Stimulated activated CD8-positive, alpha-beta memory T cell treated with anti-CD3 and anti-CD28 coated beads, Interleukin-4, amount 100 ng/mL, for 24 hours (primary cell): Measurements from ENCODE around the gene LGR5.
"Not testable (repeated sequence)": the region's sequence is repeated elsewhere in the genome, so short reads cannot be mapped to it uniquely, and the experiment has no call there.

Experiments
- DNase-seq: peaks from one replicate; pipeline ENCODE4 v3.0.0-alpha.2; 2020; ENCODE audit warnings: low read depth

The LGR5 gene

DNA sequence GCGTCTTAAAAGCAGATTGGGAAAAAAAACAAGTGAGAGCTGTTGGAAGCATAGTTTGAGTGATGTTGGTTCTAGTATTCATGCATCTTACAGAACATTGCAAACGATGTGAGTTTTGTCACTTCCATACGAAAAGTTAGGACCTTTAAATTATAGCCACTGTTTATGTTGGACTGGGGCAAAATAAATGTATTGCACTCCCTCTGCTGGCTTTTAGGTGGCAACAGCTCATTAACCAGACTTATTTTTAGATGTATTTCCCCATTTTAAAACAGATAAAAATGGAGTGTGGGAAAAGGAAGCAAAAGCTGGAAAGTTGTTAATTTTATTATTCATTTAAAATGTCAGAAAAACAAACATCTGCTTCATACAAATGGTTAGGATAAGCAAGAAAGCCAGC, 111.9 kb downstream of the LGR5 start:
- no peak for DNase-seq

DNA sequence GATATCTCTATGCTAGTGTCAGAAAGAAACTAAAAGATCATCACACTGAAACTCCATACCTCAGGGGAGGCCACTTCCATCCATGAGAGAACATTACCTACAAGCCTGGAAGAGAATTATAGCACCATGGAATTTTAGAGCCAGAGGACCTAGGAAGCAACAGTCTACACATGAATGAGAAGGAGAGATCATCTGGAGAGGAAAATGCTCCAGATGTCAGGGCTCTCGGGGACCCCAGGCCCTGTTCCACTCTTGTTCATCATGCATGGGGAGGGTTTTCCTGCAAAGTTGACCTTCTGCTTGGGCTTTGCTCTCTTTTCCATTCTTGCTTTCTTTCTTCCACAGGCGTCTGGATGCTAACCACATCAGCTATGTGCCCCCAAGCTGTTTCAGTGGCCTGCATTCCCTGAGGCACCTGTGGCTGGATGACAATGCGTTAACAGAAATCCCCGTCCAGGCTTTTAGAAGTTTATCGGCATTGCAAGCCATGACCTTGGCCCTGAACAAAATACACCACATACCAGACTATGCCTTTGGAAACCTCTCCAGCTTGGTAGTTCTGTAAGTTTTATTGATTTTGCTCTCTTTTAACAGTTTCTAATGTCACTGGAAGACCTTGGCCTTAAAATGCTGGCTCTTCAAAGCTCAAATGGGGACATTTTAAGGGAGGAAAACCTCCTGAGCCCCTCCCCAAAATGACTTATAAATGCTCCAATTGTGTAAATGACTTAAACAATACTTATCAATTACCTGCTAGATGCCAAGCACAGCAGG, 113.3 kb downstream of the LGR5 start:
- no peak for DNase-seq

DNA sequence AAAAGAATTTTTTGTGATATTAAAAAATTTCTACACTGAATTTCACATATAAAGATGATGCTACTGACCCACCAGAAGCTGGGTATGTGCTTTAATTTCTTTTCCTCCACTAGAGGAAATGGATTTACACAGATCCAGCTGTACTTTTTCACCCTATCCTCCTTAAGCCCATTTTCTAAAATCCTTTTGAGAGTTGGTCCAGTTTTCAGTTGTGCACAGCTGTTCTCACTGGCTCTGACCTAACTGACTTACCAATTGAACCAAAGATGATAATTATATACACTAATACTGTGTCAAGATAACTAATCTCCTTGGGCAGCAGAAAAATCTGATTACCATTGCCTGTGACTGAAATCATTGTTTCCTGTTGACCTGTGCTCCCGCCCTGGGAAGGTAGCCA, 115.6 kb downstream of the LGR5 start:
- no peak for DNase-seq

GRCh38 chr12:71555789-71556188, 116.2 kb downstream of the LGR5 start:
- DNase-seq, result not testable (repeated sequence)

- no peak for DNase-seq
Observed at GRCh38 chr12:71556448-71556847, 116.8 kb downstream of the LGR5 start.

- DNase-seq, result no peak
Observed at GRCh38 chr12:71556875-71557274, 117.3 kb downstream of the LGR5 start.

- no peak for DNase-seq
Observed at GRCh38 chr12:71558445-71558844, 118.8 kb downstream of the LGR5 start.

GRCh38 chr12:71562676-71563595, 123.3 kb downstream of the LGR5 start:
- no peak for DNase-seq

DNA sequence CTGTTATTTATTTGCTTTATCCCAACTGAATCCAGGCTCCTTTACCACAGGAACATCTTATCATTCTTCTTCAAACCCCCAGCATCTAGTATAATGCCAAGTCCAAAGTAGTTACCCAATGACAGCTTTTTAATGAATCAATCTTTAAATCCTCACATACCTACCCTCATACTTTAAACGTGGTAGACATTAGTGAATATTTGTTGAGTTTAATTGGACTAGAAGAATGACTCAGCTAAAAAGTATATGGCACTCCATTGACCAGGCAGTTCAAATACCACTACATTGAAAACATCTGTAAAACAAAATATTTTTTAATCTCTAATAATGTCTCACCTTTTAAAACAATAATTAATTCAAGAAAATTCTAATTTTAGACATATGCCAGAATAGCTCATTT, 125.9 kb downstream of the LGR5 start:
- no peak for DNase-seq

GRCh38 chr12:71566655-71567054, 127.1 kb downstream of the LGR5 start:
- DNase-seq, result no peak

GRCh38 chr12:71567537-71567936, 127.9 kb downstream of the LGR5 start:
- DNase-seq, result no peak

DNA sequence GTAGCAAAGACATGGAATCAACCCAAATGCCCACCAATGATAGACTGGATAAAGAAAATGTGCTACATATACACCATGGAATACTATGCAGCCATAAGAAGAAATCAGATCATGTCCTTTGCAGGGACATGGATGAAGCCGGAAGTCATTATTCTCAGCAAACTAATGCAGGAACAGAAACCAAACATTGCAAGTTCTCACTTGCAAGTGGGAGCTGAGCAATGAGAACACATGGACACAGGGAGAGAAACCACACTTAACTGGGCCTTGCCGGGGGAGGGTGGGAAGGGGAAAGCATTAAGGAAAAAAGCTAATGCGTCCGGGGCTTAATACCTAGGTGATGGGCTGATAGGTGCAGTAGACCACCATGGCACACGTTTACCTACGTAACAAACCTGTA, 130.3 kb downstream of the LGR5 start:
- DNase-seq, result not testable (repeated sequence)

- DNase-seq, result no peak
Observed at GRCh38 chr12:71576496-71576895, 136.9 kb downstream of the LGR5 start.

- no peak for DNase-seq
Observed at GRCh38 chr12:71578694-71579258, 139.2 kb downstream of the LGR5 start.

DNA sequence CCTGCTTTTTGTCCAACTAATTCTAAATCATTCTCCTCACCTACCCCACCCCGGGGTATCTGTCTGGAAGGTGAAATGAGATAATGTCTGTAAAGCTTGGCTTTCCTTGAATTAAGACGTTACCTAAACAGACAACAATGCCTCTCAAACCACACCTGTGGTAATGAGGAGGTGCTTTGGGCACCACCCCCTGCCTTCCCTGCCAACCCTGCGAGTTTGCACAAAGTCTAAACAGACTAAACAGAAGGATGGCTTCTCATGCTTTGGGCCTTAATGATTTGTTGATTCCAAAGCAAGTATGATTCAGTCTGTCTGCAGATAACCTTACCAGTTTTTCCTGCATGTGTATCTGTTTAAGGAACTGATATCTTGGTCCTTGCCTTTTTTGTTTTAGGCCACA, 141.6 kb downstream of the LGR5 start:
- DNase-seq, result no peak

DNA sequence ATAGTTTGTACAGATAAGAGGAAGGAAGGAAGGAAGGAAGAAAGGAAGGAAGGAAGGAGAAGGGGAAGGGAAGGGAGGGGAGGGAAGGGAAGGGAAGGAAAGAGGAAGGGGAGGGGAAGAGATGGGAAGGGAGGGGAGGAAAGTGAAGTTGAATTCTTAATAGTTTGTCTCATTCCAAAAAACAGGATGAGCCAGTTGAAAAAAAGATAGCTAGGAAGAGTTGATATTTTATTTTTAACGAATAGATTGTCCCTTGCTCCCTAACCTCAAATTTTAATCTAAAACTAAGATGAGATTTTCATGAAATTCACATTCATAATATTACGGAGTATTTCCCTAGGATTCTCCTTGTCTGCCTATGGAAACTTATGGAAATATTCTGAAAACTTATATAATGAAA, 143.3 kb downstream of the LGR5 start:
- DNase-seq, result no peak

DNA sequence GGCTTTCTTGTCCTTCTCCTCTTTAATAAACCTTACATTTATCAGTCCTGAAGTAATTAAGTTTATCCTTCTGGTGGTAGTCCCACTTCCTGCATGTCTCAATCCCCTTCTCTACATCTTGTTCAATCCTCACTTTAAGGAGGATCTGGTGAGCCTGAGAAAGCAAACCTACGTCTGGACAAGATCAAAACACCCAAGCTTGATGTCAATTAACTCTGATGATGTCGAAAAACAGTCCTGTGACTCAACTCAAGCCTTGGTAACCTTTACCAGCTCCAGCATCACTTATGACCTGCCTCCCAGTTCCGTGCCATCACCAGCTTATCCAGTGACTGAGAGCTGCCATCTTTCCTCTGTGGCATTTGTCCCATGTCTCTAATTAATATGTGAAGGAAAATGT, 144.8 kb downstream of the LGR5 start:
- no peak for DNase-seq

GRCh38 chr12:71585218-71585617, 145.6 kb downstream of the LGR5 start:
- no peak for DNase-seq

DNA sequence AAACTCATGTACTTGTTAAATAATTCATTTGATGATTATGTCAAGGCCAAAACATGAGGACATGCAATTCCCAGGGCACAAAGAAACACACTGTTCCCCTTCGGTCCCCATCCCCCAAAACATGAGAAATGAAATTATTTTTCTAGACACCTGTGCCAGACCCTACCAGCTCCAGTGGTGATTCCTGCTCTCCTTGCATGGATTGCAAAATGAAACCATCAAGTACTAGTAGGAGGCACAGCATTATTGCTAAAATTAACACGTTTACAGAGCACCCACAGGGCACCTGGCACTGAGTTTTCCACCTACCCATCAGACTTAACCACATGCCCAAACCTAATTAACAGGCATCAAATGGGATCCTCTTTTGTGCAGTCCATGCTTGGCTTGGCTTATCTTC, 147.4 kb downstream of the LGR5 start:
- no peak for DNase-seq

DNA sequence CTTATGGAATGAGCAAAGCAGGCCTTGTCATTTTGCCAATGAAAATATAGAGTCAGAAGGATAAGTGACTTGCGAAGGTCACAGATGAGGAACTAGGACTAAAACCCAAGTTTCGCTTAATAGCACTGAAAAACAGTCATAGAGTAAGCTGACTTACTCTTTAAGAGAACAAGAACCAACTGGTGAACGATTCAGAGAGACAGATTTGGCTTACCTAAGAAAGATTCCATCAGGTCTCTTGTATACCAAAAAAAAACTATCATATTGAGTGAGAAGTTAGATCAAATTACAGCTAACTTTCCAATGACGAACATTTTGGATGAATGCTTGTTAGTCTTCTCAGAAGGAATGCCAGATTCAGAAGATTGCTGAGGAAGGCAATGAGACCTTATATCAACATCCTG, 149.9 kb downstream of the LGR5 start:
- no peak for DNase-seq

DNA sequence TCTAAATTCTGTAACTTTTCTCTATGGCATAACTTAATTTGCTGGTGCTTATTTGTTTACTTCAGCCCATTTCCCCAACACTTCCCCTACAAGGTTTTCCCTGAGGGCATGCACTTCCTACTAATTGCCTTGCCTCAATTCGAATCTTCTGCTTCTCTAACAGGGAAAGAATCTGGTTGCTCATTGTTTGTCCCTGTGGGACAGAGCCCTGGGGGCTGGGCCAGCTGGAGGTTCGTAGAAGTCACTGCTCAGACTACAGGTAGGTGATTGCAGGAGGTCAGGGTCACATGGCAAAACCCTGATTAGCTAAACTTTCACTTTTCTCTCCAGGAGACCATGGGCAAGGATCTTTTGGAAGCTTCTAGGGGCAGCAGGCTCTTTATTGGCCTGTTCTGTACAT, 152.0 kb downstream of the LGR5 start:
- DNase-seq, result no peak

DNA sequence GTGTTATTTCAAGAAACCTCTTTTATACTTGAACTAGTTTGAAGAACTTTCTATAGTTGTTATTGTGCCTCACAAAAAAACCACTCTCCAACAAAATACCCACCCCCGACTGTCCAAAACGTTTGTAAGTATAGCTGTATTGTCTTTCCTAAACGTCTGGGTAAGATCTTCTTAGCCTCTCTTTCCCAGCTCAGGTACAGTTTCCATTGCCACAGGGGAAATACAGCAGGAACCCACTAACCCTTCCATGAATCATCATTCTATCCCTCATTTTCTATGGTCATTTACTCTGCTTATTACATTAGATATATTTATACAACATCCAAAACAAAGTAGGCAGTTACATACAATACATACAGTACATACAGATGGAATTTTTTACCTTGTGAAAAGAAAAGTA, 153.2 kb downstream of the LGR5 start:
- DNase-seq, result no peak
